Activated CD4-positive, CD25-positive, alpha-beta regulatory T cell (primary cell): Measurements from ENCODE around the gene CFAP221.
A peak's percentile ranks its signal among the peaks of the same experiment; 100 is the strongest.

ENCODE experiments used
- DNase-seq, 4 experiments: peaks; one replicate each; lab custom pipeline; 2025; lab: John Stamatoyannopoulos, UW

Gene CFAP221

DNA sequence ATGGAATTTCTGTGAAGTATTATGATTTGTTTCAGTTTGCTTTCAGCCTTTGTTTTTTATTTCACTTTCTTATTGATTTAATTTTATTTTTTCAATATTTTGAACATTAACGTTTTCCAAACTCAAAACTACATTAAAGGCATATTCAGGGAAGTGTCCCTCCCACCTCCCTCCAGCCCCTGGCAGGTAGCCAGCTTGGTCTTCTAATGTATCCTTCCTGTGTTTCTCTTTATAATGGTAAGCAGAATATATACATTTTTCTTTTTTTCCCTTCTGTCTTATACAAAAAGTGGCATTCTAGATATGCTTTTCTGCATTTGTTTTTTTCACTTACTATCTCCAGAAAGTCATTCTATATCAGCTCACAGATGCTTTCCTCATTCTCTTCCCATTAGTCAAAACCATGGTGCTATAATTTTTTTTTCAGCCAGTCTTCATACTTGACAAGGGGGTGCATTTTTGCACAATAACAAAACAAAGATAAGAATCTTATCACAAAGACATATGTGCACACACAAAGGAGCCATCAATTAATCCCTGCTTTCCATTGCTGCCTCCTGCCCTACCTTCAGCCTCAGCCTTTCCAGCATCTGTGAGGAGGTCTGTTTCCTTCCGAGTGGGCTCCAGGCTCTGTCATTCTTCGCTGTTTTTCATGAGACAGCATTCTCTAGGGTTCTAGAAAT is 101.1 kb downstream of the CFAP221 start:
- DNase-seq = no peak

DNA sequence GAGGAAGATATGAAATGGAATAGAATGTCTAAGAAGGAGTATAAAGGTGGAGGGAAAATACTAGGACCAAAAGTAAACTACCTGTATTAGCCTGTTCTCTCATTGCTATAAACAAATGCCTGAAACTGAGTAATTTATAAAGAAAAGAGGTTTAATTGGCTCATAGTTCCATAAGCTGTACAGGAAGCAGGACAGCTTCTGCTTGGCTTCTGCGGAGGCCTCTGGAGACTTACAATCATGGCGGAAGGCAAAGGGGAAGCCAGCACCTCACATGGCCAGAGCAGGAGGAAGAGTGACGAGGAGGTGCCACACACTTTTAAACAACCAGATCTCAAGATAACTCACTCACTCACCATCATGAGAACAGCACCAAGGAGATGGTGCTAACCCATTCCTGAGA is 101.9 kb downstream of the CFAP221 start:
- DNase-seq = no peak

DNA sequence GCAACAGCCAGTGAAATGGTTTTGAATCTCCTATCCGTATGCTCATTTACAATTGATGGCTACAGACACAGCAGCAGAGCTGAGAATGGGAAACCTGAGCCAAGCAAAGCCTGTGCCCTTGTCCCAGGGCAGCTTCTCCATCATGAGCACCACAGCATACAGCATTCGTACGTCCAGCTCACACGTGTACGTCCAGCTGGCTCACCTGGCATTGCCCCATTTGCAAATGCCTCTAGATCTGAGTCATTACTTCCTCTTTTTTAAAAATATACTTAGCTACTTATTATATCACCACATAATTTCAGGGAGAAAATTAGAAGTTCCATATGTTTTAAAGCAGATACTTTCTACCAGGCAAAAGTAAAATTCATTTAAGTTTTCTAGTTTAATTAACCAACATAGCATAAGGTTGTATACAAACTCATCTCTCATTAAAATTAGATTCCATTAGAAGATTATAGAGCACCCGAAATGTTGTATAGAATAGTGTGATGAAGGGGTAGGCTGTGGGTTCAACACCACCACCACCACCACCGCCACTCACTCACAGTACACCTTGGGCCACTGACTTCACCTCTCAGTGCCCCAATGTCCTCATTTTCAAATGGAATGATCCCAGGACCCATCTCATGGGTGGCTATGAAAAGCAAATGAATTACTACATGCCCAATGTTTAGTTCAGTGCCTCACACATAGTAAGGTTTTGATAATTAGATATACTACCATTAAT is 103.4 kb downstream of the CFAP221 start:
- DNase-seq = no peak

DNA sequence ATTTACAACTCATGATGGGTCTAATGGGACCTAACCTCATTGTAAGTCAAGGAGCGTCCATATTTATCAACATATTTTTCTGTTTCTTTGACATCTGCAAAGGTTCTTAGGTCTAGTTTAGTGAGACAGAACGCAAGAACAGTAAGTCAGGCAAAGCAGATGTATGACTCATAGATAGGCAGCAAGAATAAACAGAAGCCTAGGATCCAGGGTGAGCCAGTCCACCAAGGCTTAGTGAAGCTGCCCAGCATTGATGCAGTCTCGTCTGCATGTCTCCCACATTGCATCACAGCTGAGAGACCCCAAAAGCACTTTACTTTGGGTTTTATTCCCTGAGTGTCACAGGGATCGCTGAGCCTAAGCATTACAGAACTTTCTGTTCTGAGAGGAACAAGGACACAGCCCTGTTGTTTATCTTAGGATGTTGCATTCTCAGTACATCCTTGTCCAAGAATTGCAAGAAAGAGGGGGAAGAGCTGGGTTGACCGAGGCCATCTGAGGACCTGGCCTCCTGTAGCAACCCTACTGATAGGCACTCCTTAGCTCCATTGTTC is 105.2 kb downstream of the CFAP221 start:
- no peak for DNase-seq

DNA sequence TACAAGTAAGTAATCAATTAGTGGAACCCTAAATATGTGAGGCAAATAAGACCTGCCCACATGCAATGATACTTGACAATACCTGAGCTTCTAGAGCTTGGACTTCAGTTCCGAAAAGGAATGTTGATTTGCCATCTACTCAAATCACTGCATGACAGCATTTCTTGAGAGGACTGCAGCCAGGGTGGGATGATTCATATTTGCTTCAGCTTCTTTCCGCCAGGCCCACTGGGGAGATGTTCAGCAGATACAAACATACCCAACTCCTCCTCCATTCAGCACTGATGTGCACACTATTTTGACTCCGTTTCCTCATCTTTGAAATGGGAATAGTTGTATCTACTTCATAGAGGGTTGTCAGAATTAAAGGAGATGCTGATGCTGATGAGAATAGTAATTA is 106.0 kb downstream of the CFAP221 start:
- no peak for DNase-seq

DNA sequence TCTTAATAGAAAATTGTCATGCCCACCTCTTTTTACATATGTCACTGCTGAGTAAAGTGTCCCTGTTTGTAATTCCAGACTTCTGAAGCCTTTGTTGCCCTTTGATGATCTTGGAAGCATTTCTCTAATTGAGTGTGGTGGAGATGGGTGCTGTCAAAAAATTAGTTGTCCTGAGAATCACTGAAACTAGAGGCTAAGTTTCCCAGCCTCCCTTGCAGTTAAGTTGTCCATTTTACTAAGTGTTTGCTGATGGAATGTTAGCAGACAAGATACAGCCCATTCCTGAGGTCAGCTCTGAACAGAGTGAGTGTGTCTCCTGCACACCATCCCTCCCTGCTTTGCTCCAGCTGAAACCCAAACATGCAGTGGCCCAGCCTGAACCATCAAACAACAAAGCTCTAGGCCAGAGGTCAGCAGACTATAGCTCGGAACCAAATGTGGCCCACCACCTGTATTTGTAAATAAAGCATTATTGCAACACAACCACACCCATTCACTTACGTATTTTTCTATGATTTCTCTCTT is 106.7 kb downstream of the CFAP221 start:
- no peak for DNase-seq

DNA sequence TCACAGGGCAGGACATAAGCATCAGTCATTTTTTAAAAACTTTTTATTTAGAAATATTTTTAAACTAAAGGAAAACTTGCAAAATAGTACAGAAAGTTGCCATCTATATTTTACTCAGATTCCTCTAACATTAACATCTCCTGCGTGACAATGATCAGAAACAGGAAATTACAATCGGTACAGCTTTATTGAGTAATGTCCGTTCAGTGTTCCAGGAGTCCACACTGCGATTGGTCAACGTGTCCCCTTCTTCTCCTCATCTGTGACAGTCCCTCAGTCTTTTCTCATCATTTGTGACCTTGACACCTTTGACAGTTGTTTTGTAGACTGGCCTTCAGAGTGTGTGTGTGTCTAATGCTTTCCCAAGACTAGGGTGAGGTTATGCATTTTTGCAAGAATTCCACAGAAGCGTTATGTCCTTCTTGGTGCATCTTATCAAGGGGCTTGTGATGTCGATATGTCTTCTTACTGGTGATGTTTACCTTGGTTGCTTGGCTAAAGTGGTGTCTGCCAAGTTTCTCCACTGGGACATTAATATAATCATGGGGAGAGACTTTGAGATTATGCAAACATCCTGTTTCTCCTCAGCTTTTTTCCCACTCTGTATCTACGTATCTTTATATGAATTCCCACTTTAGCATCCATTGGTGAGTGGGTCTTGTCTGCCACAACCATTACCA is 113.4 kb downstream of the CFAP221 start:
- DNase-seq = no peak

DNA sequence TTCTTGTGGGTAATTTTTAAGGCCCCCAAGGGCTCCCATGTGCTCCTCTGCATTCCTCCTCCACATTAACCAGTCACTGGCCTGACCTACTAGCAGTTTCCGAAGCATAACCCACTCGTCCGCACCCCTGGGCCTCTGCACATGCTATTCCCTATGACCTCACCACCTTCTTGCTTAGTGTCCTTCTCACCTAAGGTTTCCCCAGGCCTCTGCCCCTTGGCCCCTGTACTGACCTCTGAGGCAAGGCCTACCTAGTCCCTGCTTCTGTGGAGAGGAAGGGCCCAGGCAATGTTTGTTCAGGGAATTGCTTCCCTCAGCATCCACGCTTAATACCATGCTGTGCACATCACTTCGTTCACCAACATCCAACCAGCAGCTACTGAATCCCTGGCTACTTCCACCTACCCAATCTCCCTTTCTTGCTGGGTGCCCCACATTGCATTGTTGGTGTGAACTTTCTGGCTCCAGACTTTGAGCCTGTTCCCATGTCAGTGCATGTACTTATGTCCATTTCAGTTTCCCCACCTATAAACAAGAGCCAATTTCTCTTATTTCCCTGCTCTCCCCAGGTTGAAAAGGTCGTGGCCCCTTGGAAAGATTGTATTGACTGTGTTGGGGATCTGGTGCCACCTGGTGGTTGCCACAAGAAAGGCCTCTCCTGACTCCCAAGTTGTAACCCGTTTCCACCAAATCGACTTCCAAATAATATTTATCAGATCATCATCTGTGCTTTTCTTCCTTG is 115.5 kb downstream of the CFAP221 start:
- peak in 2 of 4 experiments; percentile 4 to 9 for DNase-seq

DNA sequence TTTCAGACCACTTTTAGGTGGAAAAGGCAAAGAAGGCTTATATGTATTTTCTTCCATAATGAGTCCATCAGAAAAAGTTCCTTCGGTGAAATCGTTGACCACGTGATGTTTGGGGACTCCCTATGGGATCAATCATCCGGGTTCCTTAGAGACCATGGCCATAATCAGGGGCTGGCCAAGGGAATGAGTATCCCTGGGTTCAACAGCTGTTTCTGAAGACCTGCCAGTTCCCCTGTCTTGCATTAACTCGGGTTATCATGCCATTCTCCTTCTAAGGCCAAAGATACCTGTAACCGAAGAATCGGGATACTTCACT is 116.1 kb downstream of the CFAP221 start:
- no peak for DNase-seq

DNA sequence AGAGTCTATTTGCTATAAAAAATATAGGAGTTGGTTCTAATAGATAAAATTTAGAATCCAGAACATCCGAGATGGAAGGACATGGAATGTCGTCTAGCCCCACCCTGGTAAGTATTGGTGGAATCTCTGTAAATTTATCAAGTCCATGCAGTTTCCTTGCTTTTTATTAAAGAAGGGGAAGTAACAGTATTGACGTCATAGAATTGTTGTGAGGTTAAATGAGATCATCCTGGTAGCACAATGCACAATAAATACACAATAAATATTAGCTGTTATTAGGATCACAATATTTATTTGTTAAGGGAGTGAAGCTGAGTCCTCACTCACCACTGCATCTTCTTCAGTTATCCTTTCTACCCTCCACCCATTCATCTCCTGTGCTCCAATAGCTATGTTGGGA is 118.0 kb downstream of the CFAP221 start:
- DNase-seq = no peak

DNA sequence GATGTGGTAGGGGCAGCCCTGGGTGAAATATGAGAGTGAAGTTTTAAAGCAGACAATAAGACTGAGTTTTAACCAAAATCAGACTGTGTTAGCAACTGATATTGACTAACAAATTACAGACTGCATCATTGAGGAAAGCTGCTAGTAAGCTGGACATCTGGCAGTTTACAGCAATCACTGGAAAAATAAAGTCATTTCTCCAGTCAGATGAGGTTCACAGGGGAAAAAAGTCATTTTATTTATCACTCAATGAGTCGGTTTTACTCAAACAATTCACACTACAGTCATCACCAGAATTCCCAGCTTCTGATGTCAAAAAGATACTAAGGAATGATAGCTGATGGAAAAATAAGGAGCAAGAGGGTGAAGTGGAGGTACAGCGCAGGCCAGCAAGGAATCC is 124.3 kb downstream of the CFAP221 start:
- DNase-seq = no peak

DNA sequence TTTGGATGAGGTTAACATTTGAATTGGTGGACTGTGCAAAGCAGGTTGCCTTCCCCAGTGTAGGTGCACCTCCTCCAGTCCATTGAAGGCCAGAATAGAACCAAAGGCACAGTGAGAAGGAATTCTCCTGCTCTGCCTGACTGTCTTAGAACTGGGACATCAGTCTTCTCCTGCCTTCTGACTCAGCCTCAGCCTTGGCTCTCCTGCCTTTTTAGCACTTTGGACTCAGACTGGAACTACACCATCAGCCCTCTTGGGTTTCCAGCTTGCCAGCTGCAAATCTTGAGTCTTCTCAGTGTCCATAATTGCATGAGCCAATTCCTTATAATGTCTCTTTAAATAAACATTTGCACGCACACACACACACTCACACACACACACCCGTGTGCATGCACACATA is 126.8 kb downstream of the CFAP221 start:
- DNase-seq = no peak

DNA sequence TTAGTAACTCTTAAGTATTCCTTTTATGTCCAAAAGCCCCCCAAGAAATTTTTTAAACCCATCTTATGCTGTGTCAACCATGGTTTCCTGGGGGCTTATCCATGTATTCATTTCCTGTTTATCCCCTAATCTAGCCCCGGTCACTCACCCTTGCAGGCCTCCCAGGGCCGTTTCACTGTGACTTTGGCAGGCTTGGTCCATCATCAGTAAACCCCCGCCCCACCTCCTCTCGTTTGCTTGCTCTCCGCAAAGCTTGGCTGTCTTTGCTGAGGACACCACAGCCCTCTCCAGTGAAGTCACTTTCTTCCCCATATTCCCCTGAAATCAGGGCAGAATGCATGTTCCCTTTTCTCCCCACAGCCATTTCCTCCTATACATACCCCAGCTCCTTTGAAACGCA is 127.5 kb downstream of the CFAP221 start:
- no peak for DNase-seq

DNA sequence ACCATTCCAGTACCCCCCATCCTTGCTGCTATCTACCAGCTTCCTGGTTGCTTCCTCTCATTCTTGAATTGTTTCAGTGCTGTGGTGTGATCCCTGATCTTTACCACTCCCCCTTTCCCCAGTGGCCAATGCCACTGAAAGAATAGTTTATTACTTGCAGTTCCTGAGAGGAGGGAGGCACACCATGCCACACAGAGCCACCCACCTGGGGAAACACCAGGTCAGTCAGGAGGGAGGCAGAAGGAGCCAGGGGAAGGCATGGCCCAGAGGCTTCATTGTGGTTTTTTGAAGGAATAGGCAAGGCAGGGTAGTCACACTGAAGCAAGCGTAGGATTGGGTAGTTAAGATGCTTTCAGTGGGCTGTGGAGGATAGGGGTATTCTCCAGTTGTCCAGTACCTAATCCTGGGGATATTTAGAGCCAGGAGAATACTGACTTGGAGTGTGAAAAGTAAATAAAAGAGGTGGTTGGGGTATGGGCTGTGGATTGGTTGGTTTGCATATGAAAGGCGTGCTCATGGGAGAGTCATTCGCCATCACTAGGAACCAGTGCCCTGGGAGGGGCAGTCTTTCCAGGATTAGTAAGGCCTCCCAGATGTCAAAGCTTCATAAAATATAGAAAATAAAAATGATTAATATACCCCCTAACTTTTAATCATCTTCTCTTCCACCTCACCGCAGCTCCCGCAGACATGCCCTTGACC is 128.1 kb downstream of the CFAP221 start:
- no peak for DNase-seq

DNA sequence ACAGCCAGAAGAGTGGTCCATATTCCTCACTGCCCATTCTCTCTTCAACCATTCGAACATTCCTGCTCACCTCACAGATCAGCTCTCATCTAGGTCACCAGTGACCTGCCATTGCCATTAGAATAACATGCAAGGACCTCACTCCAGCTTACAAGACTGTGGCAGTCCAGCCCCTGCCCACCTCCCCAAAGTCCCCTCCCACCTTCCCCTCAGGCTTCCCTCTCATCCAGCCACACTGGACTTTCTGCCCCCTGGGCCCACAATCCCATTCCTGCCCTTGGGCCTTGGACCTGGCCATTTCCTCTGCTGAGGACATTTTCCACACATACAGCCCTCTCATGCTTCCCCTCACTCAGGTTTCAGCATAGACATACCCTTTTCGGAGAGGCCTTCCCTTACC is 129.5 kb downstream of the CFAP221 start:
- DNase-seq = no peak

DNA sequence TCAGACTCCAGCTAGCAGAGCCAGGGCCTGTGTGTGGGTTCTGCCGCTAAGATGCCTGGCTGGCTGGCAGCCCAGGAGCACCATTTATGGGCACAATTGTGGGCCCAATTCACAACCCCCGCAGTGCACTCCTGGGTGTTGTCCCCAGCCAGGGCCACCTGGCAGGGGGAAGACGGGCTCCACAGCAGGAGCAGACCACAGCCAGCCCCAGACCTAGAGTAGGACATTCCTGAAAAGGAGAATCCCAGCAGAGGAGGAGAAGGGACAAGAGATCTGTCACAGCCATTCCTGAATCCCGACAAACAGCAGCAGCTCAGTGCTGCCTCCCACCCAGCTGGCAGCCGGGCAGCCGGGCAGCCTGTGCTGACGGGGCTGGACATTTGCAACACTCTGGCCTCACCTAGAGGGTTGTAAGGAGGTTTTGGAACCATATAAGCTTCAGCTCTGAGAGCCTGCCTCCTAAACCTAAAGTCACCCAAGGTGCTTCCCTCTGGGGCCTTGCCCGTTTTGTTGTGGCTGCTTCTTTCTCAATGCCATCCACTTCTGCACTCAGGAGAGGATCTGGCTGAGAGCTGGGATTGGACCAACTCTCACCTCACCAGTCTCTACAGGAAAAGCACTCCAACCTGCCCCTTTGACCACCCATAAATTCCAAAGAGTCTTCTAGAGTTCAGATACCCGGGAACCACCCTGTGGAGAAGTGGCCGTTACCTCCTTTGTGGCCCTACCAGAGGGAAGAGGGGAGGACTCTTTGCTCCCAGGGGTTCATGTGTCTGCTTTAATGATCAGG is 130.7 kb downstream of the CFAP221 start:
- DNase-seq = no peak

DNA sequence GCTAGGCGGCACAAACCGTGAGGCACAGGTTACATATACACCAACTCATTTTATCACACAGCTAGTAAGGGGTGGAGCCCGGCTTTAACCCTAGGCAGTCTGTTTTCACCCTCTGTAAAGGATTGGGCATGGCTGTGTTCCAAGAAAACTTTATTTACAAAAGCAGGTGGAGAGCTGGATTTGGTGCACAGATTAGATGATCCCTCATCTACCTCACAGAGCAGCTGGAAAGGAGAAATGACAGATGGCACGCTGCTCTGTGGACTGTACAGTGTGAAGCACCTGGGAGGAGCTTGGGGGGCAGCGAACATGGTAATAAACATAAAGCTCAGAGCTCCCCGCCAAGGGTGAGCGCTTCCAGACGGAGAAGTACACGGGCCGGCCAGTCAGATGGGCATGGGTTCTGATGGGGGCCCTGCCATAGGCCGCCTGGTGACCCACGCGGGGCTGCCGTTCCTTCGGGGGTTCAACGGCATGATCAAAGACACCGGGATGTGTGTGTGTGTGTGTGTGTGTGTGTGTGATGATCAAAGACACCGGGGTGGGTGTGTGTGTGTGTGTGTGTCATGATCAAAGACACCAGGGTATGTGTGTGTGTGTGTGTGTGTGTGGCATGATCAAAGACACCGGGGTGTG is 133.9 kb downstream of the CFAP221 start:
- DNase-seq = peak in 2 of 4 experiments; percentile 5 to 28

DNA sequence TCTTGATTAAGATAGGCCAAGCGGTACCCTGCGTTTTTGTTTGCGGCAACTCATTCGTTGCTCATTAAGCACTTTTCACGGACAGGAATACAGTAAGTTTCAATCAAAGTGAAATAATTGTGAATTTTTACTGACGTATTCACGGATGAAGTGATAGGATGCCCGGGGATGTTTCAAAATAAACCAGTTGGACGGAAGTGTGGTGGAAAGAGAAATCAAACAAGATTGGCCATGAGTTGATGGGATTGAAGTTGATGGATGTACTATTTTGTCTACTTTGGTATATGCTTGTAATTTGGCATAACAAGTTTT is 135.2 kb downstream of the CFAP221 start:
- no peak for DNase-seq

DNA sequence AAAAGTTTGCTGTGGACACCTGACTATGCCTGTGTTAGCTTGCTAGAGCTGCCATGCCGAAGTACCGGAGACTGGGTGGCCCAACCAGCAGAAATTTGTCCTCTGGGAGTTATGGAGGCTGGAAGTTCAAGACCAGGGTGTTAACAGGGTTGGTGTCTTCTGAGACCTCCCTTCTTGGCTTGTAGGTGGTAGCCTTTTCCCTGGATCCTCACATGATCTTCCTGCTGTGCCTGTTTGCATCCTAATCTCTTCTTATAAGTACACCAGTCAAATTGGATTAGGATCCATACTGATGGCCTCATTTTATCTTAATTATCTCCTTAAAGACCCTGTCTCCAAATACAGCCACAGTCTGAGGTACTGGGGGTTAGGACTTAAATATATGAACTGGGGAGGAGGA is 135.6 kb downstream of the CFAP221 start:
- DNase-seq = no peak

DNA sequence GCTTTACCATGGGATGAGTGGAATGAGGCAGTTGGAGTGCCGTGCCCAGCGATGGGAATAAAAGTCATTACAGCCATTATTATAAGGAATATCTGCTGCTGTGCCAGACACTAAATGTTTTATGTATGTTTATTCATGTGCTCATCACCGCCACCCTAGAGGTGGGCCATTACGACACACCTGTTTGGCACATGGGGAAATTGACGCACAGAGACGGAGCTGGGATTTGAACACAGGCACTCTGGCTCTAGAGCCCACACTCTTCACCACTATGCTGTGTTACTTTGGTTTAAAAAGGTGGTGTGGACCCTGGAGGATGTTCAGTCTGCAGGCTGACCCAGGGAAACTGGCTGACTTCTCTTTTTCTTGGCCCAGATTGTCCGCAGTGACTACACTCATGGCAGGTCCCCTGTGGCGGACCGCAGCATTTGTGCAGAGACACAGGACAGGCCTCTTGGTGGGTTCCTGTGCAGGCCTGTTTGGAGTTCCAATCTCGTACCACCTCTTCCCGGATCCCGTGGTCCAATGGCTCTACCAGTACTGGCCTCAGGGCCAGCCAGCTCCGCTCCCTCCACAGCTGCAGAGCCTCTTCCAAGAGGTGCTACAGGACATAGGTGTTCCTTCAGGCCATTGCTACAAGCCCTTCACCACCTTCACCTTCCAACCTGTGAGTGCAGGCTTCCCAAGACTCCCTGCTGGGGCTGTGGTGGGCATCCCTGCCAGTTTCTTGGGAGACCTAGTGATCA is 136.4 kb downstream of the CFAP221 start:
- no peak for DNase-seq
